ENCODE measurements around the gene FKBP11. TPM values are rescaled to one million over a fixed set of nuclear protein-coding genes. Genes with fewer than 3 reads are reported as not detected.

FKBP11 gene
- total RNA-seq: 10 to 100 TPM in 3 of 5 donors, 1 to 10 TPM in 2; 7.6 to 53.6 (median 16.0) TPM
- 10 to 100 TPM; 32.7 to 63.6 (median 47.7) TPM for polyA plus RNA-seq
- long read RNA-seq, donor 1, full-length matches to known transcripts: 15 of 15 reads
- long read RNA-seq, donor 1, partial matches to known transcripts: 0 of 15 reads
- long read RNA-seq, donor 1, other reads (novel, unspliced or antisense): 0 of 15 reads
- long read RNA-seq, donor 2, full-length matches to known transcripts: 19 of 19 reads
- long read RNA-seq, donor 2, partial matches to known transcripts: 0 of 19 reads
- long read RNA-seq, donor 2, other reads (novel, unspliced or antisense): 0 of 19 reads
- long read RNA-seq, donor 3, full-length matches to known transcripts: 13 of 13 reads
- long read RNA-seq, donor 3, partial matches to known transcripts: 0 of 13 reads
- long read RNA-seq, donor 3, other reads (novel, unspliced or antisense): 0 of 13 reads
- long read RNA-seq, donor 4, full-length matches to known transcripts: 2 of 2 reads
- long read RNA-seq, donor 4, partial matches to known transcripts: 0 of 2 reads
- long read RNA-seq, donor 4, other reads (novel, unspliced or antisense): 0 of 2 reads
- long read RNA-seq, donor 5, full-length matches to known transcripts: 19 of 19 reads
- long read RNA-seq, donor 5, partial matches to known transcripts: 0 of 19 reads
- long read RNA-seq, donor 5, other reads (novel, unspliced or antisense): 0 of 19 reads
- long read RNA-seq, donor 6, full-length matches to known transcripts: 49 of 49 reads
- long read RNA-seq, donor 6, partial matches to known transcripts: 0 of 49 reads
- long read RNA-seq, donor 6, other reads (novel, unspliced or antisense): 0 of 49 reads
- long read RNA-seq, donor 7, full-length matches to known transcripts: 21 of 21 reads
- long read RNA-seq, donor 7, partial matches to known transcripts: 0 of 21 reads
- long read RNA-seq, donor 7, other reads (novel, unspliced or antisense): 0 of 21 reads
- long read RNA-seq, donor 8, full-length matches to known transcripts: 31 of 31 reads
- long read RNA-seq, donor 8, partial matches to known transcripts: 0 of 31 reads
- long read RNA-seq, donor 8, other reads (novel, unspliced or antisense): 0 of 31 reads
- long read RNA-seq, donor 9, full-length matches to known transcripts: 30 of 30 reads
- long read RNA-seq, donor 9, partial matches to known transcripts: 0 of 30 reads
- long read RNA-seq, donor 9, other reads (novel, unspliced or antisense): 0 of 30 reads
- long read RNA-seq, donor 10, full-length matches to known transcripts: 12 of 12 reads
- long read RNA-seq, donor 10, partial matches to known transcripts: 0 of 12 reads
- long read RNA-seq, donor 10, other reads (novel, unspliced or antisense): 0 of 12 reads

- 2 to 7% (median 4%) methylated on average over 15 to 38 of the region's 38 CpGs for WGBS, 5 donors
- intact Hi-C loops (cut with DNase I; ENCODE audit: low total_unique reads): no loop called here
- Histone ChIP-seq H3K27ac (peak within 1 kb of the TSS; percentile 74 to 83 (median 81)), H3K36me3 (peaks cover 0 to 38% (median 33%) of the 10 kb centered on the region in 4 donors), H3K4me3 (peak within 1 kb of the TSS; percentile 78 to 92 (median 86)), H3K4me1 (peaks cover 7 to 24% (median 17%) of the 10 kb centered on the region in 4 donors), H3K27me3 (no peaks in the 10 kb centered on the region), H3K9me3 (no peaks in the 10 kb centered on the region)
- DNase-seq: peak; percentile 71 to 89
- no peak for TF ChIP-seq CTCF (IDR thresholded peaks at IDR 0.05)
- TF ChIP-seq POLR2AphosphoS5 (IDR thresholded peaks at IDR 0.05): peak in 2 of 3 donors; percentile 77 to 88
Measured at GRCh38 chr12:48925304-48926011, at the start of gene FKBP11. Gene FKBP11, minus strand, starts transcription at chr12:48925492. Its CDS starts 64 bp downstream, at chr12:48925428.

- WGBS, 5 donors: 12 to 29% (median 17%) methylated on average over 9 to 19 of the region's 19 CpGs
- peak; percentile 60 to 80 for DNase-seq
- no peaks in the 10 kb centered on the region for H3K36me3 ChIP-seq
- no peaks in the 10 kb centered on the region for H3K9me3 ChIP-seq
- H3K27me3 ChIP-seq: peaks cover 33 to 100% (median 88%) of the 10 kb centered on the region in 3 donors
- H3K4me1 ChIP-seq: peaks cover 39 to 61% (median 50%) of the 10 kb centered on the region in 4 donors
- H3K27ac ChIP-seq: no peak overlapping the region
- intact Hi-C loops (cut with DNase I; ENCODE audit: low total_unique reads): no loop called here
- no peak overlapping the region for H3K4me3 ChIP-seq
- TF ChIP-seq CTCF (IDR thresholded peaks at IDR 0.05) (peak in 4 of 7 experiments; percentile 46 to 61 (median 48)), POLR2AphosphoS5 (IDR thresholded peaks at IDR 0.05) (no peak)
Measured at GRCh38 chr12:48973941-48974673, 48.8 kb upstream of the FKBP11 start.

- TF ChIP-seq POLR2A (IDR thresholded peaks at IDR 0.05): no peak
- TF ChIP-seq POLR2AphosphoS5 (IDR thresholded peaks at IDR 0.05): no peak
- no peak for TF ChIP-seq EP300 (IDR thresholded peaks at IDR 0.05)
- TF ChIP-seq CTCF (IDR thresholded peaks at IDR 0.05): no peak
- H3K27ac ChIP-seq: no peak overlapping the region
- 9 to 18% (median 13%) methylated on average over 8 to 12 of the region's 12 CpGs for WGBS, 5 donors
Measured at GRCh38 chr12:48973531-48973930, 48.2 kb upstream of the FKBP11 start.

More at GRCh38 chr12:48973531-48973930, 48.2 kb upstream of the FKBP11 start:
- H3K36me3 ChIP-seq: no peaks in the 10 kb centered on the region
- H3K27me3 ChIP-seq: peaks cover 27 to 100% (median 82%) of the 10 kb centered on the region in 3 donors
- H3K4me1 ChIP-seq: peaks cover 34 to 55% (median 45%) of the 10 kb centered on the region in 4 donors
- H3K9me3 ChIP-seq: no peaks in the 10 kb centered on the region
- intact Hi-C loops (cut with DNase I; ENCODE audit: low total_unique reads): no loop called here
- peak in 1 of 2 donors; percentile 46 for DNase-seq
- H3K4me3 ChIP-seq: no peak overlapping the region
